ENCODE data around the gene PRKAA1. TPM values are rescaled to one million over a fixed set of nuclear protein-coding genes. Genes with fewer than 3 reads are reported as not detected.

The PRKAA1 gene
- total RNA-seq, 4 donors from 2014 or later: 66.2 to 86.1 (median 77.9) TPM

DNA sequence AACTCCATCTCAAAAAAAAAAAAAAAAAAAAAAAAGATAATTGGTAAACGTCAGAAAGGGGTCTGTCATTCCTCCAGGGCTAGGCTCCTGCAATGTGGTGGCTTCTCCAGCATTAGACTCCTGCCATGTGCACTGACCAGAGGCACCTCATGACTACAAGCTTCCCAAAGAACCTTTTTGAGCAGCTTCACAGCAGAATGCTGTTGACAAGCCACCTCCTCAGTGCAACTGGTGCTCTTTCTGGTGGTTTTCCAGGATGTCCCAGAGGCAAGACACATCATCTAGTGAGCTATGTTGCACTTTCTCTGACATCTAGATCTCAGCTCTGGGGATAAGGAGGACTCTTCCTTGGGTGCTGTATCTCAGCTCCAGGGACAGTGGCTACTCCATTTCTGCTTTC, 25.3 kb upstream of the PRKAA1 start:
- Histone ChIP-seq H3K36me3 (peaks cover 0 to 35% (median 0%) of the 10 kb centered on the region in 3 donors), H3K4me3 (no peak overlapping the region), H3K27ac (no peak overlapping the region), H3K4me1 (no peaks in the 10 kb centered on the region), H3K27me3 (no peaks in the 10 kb centered on the region), H3K9me3 (no peaks in the 10 kb centered on the region)
- 21 to 36% methylated on average over 1 of the region's 1 CpG for WGBS, 2 donors
- TF ChIP-seq POLR2A (IDR thresholded peaks at IDR 0.05): no peak
- TF ChIP-seq, protein P1, sequence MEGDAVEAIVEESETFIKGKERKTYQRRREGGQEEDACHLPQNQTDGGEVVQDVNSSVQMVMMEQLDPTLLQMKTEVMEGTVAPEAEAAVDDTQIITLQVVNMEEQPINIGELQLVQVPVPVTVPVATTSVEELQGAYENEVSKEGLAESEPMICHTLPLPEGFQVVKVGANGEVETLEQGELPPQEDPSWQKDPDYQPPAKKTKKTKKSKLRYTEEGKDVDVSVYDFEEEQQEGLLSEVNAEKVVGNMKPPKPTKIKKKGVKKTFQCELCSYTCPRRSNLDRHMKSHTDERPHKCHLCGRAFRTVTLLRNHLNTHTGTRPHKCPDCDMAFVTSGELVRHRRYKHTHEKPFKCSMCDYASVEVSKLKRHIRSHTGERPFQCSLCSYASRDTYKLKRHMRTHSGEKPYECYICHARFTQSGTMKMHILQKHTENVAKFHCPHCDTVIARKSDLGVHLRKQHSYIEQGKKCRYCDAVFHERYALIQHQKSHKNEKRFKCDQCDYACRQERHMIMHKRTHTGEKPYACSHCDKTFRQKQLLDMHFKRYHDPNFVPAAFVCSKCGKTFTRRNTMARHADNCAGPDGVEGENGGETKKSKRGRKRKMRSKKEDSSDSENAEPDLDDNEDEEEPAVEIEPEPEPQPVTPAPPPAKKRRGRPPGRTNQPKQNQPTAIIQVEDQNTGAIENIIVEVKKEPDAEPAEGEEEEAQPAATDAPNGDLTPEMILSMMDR (IDR thresholded peaks at IDR 0.05): no peak
- TF ChIP-seq EP300 (IDR thresholded peaks at IDR 0.05): no peak
- no peak for DNase-seq (ENCODE audit: low spot score in 2 of 2)

DNA sequence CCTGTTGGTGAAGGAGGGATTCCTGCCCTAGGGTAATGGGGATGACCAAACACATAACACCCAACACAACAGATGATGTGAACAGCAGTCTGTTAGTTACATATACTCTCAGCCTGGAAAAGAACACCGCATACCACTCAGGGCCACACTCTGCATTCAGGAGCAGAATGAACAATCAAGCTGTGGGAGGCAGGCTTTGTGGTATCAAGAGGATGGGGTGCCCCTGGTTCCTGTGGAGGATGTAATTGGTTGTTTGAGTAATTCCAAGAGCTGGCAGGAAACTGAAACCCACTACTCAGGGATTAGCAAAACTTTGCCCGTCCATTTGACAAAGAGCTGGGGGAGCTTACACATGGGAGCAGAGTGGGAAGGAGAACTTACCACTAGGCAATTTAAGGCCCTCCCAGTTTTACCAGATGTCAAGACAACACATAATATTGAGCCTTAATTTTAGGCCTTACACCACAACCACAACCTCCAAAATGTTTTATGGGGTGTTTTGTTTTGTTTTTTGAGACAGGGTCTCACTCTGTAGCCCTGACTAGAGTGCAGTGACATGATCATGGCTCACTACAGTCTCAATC, 15.6 kb upstream of the PRKAA1 start:
- Histone ChIP-seq H3K36me3 (no peaks in the 10 kb centered on the region), H3K9me3 (no peaks in the 10 kb centered on the region), H3K27me3 (no peaks in the 10 kb centered on the region), H3K4me1 (no peaks in the 10 kb centered on the region), H3K4me3 (no peak overlapping the region), H3K27ac (no peak overlapping the region)
- 67 to 84% methylated on average over 2 of the region's 2 CpGs for WGBS, 2 donors
- DNase-seq (ENCODE audit: low spot score in 2 of 2): no peak
- TF ChIP-seq EP300 (IDR thresholded peaks at IDR 0.05) (no peak), POLR2A (IDR thresholded peaks at IDR 0.05) (no peak)
- TF ChIP-seq, protein P1 (IDR thresholded peaks at IDR 0.05): no peak

DNA sequence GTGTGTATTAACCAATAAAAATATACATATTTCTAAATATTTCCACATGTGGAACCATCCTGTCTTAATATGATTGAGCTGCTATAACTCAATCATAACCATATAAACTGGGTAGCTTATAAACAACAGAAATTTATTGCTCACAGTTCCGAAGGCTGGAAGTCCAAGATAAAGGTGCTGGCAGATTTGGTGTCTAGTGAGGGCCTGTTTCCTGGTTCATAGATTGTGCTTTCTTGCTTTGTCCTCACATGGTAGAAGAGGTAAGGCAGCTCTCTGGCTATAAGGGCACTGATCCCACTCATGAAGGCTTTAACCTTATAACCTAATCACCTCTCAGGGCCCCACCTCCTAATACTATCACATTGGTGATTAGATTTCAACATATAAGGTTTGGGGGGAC, 14.0 kb upstream of the PRKAA1 start:
- H3K9me3 ChIP-seq: no peaks in the 10 kb centered on the region
- no peak overlapping the region for H3K4me3 ChIP-seq
- no peaks in the 10 kb centered on the region for H3K36me3 ChIP-seq
- TF ChIP-seq EP300 (IDR thresholded peaks at IDR 0.05) (no peak), POLR2A (IDR thresholded peaks at IDR 0.05) (no peak)
- TF ChIP-seq, protein P1 (IDR thresholded peaks at IDR 0.05): no peak
- H3K27ac ChIP-seq: no peak overlapping the region
- H3K4me1 ChIP-seq: no peaks in the 10 kb centered on the region
- no peaks in the 10 kb centered on the region for H3K27me3 ChIP-seq
- WGBS, 2 donors: 55 to 85% methylated on average over 1 of the region's 1 CpG
- DNase-seq (ENCODE audit: low spot score in 2 of 2): no peak

DNA sequence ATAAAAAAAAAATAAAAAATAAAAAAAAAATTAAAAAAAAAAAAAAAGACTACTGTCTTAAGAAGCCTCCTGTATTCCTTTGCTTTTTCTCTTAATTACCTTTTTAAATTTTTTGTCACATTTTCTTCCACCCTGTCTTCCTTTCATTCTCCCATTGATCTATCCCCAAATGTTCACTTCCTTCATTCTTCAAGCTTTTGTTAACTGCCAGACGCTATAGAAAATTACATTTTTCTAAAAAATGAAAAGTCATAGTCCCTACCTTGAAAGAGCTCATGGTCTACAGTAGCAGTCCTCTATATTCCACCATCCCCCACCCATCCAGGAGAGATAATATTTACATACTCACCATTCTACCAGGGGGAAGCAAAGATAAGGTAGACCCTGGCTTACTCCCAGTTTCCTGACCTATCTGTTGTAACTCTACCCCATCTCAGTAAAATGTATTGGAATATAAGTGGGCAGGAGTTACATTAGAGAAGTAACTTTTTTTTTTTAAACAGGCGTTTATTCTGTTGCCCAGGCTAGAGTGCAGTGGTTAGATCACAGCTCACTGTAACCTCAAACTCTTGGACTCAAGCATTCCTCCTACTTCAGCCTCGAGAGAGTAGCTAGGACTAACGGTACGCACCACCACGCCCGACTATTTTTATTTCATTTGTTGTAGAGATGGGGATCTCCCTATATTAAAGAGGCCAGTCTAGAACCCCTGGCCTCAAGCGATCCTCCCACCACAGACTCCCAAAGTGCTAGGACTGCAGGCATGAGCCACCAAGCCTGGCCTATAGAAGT, 3.8 kb upstream of the PRKAA1 start:
- H3K9me3 ChIP-seq: no peaks in the 10 kb centered on the region
- WGBS, 2 donors: 83 to 85% methylated on average over 8 of the region's 8 CpGs

More for the DNA sequence above, 3.8 kb upstream of the PRKAA1 start:
- Histone ChIP-seq H3K27me3 (no peaks in the 10 kb centered on the region), H3K27ac (no peak overlapping the region), H3K4me3 (no peak overlapping the region), H3K36me3 (no peaks in the 10 kb centered on the region), H3K4me1 (peaks cover 0 to 16% (median 3%) of the 10 kb centered on the region in 4 donors)
- DNase-seq (ENCODE audit: low spot score in 2 of 2): no peak
- TF ChIP-seq EP300 (IDR thresholded peaks at IDR 0.05) (no peak), POLR2A (IDR thresholded peaks at IDR 0.05) (no peak)
- TF ChIP-seq, protein P1 (IDR thresholded peaks at IDR 0.05): no peak

Measured in tibial nerve (tissue), 4 donors.